Measurements from ENCODE around the gene GAD1.

The GAD1 gene

DNA sequence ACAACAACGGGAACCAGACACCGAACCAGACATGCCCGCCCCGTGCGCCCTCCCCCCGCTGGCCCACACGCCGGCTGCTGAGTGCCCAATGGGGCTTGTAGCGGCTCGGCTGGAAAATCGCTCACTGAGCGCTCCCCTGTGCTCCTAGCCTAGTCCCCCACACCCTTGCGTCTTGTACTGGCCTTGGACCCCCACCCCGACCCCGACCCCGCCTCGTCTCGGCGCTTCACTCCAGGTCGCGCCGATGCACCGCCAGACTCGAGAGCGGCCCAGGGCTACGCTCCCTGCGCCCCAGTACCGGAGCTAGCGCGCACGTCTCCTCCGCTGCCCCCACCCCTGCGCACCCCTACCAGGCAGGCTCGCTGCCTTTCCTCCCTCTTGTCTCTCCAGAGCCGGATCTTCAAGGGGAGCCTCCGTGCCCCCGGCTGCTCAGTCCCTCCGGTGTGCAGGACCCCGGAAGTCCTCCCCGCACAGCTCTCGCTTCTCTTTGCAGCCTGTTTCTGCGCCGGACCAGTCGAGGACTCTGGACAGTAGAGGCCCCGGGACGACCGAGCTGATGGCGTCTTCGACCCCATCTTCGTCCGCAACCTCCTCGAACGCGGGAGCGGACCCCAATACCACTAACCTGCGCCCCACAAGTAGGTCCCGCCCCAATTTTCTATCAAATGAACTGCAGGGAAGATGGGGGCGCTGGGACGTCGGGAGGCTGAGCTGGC is 1.5 kb downstream of the GAD1 start:
- no peak for DNase-seq

DNA sequence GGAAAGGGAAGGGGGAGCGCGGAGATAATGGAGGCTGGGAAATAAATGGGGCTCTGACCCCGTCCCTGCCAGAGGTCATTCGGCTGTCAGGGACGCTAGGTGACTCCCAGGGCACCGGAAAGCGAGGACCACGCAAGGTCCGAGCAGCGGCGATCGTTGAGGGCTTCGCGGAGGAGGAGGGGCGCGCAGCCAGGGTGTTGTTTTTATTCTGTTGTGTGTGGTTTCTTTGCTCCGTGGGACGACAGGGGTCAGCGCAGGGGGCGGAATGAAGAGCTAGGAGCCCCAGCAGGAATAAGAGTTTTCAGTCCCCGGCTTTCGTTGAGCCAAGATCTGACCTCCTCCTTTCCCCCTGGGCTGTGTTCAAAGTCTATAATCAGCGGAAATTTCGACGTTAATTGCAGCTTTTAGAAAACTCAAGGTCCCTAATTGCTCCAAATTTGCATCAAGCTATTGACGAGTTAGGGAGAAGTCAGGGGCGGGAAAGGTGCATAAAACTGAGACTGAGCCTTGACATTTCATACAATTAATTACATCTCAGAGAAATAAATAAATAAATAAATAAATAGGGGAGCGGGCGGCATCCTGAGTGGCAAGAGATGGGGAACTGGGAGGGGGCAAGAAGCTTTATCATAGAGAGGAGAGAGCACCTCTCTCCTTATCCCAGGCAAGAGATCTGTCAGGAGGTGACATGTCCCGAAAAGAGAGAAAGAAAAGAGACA is 2.2 kb downstream of the GAD1 start:
- DNase-seq = no peak

DNA sequence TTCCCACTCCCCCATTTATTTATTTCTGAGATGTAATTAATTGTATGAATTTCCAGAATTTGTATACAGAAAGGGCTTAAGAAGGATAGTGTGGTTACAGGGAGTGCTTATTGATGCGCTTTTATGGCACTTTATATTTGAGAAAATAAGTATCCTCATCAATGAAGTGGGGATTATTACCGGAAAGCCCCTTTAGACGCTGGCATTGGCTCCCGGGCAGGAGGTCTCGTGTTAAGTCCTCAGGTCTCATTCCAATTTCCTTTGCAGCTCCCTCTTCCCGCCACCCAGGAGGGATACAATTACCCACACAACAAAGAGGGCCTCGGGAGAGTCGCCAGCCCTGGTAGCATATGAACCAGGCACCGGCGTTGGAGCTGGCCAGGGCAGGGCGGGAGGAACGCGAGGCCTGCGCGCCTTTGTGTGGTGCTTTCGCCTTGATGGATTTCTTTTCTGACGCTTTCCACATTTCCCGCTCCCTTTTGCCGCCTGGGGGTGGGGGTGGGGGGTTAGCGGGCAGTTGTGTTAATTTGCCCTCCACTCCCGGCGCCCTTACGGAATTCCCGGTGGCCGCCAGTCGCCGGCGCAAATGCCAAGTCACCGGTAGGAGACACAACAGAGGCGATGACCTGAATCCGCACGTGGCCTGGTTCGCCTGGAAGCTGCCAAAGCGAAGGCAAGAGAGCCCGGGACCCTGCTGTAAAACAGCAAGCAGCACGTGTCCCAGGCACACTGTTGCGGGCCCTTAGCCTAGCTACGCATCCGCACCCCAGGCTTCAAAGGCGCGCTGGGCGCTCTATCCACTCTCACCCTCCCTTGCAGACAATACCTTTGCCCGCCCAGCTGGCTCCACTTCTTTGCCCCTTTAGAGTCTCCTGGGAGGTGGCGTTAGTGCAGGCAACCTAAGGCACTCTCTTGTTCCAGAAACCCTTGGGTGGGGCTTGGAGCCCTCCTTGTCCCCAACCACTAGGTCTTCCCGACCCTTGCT is 3.3 kb downstream of the GAD1 start:
- DNase-seq = no peak

DNA sequence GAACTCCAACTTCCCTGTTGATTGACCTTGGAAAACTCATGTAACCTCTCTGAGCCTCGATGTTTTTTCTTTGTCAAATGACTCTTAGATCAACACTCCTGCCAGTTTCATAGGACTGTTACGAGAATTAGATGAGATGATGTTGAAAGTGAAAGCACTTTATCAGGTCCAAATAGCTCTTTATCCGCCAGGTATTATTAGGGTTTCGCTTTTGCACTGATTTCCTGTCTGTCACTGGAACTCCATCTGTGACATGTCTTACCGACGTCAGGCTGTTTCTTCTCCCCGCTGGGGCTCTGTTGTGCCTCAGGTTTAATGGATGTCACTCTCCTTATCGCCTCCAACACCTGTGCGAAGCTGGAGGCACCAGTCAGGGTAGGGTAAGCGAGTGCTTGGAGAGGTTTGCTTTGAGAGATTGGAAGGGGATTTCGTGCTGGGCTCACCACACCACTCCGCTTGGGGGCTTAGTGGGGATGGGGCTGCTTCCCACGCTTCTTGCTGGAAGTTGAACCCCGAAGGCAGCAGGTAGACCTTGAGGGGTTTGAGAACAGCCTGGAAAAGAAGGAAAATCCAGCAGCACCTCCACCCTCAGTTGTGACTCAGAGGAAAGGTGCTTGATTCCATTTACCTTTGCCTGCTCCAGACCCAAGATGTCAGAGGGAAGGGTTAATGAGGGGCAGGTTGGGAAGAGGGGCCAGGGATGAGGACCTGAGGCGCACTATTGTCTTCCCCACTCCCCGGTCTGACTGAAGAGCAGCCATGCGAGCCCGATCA is 4.3 kb downstream of the GAD1 start:
- no peak for DNase-seq

DNA sequence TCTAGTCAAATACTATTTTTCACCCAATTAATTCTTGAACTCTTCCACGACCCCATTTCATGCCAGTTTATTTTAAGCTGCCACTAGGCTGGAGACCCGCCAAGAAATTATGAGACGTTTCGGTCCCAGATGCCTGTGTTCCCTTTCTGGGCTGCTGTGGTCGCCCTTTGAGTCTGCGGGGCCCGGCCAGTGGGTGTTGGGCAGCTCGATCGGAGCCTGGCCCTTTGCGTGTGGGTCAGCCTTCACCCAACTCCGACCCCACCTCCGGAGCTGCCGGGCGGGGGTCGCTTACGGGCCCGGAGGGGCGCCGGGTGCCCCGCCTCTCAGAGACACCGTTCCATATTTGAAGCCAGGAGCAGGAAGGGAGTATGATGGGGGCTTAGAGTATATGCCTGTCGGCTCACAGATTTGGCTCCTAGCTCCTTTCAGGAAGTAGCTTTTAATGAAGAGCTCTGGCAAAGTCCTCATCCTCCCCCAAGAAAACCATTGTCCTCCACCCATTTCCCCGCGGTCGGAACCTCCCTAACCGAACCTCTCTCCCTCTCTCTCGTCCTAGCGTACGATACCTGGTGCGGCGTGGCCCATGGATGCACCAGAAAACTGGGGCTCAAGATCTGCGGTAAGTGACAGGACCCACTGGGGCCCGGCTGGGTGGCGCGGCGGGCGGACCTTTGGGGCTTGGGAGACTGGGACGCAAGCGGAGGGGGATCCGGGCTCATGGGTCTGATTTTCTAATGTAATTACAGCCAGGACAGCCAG is 5.0 kb downstream of the GAD1 start:
- no peak for DNase-seq

DNA sequence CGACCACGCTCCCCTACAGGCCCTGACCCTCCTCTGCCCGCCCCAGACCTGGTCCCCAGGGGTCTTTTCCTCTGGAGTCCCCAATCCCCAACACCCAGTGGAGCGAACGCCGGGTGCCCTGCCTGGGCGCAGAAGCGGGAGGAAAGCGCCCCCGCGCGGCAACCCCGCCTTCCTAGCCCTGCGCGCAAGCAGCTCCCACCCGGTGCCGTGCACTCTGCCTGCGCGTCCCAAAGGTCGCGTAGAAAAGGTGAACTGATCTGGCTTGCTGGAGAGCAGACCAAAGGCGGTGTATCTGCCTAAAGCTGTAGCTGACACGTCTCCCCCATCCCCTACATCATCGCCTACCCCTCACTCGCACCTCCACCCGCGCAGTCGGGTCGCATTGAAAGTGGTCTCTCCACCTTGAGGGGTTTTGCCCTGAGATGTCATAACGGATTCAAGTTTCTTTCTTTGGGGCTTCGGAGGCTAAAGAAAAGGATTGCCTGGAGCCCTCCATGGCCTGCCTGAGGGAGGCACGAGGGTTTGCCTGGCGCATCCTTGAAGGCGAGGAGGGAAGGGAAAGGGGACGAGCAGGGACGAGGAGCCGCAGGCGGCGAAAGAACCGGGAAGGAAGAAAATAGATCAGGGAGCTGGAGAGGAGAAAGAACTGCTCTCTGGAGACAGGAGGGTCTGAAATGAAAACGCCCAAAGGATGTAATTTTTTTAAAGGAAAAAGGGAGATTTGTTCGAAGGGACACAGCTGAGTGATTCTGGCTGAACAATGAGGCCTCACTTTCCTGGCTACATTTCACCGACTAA is 5.8 kb downstream of the GAD1 start:
- DNase-seq = no peak

DNA sequence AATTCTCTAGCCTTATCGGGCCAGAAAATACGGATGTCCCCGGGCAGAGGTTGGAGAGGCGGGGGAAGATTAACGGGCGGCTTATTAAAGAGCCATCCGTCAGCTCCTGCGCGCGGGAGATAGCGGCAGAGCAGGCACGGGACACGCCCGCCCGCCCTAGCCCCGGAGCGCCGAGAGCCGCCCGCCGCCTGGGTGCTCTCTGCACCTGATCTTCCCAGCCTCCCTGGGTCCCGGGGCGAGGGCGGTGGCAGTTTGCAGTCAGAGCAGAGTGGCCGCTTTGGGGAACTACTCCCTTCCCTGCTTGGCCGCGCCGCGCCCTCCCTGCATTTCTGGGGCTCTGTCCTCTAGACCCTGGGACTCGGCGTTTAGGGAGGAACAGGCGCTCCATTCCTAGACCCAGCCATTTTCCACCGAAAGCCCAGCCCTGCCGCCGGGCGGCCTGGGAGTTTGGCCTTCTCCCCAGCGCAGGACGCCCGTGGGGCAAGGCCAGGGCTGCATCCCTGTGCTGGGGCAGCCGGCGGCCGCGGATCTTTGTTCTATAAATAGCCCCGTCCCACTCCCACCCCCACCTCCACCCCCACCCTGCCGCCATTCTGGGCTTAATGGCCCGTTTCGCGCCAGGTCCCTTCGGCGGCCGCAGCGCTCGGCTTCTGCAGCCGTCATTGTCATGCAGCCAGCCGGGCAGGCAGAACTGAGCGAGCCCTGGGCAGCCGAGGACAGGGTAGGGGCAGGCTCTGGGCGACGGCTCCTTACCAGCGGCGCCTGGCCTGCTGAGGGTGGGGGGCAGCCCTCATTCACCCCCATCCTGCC is 6.6 kb downstream of the GAD1 start:
- no peak for DNase-seq

DNA sequence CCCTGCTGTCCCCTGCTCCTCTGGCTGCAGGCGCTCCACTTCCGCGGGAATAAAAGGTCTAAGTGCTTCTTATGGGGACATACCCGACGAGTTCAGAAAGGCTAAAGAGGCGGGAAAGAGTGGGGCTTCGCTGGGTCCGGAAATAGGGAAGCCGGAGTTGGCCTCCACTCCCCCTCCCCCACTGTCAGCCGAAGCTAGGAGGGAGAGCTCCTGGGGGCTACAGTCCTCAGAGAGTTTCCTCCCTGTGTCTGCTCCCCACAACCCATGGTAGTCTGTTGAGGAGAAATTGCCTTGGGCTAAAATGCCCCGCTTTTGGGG is 7.2 kb downstream of the GAD1 start:
- no peak for DNase-seq

DNA sequence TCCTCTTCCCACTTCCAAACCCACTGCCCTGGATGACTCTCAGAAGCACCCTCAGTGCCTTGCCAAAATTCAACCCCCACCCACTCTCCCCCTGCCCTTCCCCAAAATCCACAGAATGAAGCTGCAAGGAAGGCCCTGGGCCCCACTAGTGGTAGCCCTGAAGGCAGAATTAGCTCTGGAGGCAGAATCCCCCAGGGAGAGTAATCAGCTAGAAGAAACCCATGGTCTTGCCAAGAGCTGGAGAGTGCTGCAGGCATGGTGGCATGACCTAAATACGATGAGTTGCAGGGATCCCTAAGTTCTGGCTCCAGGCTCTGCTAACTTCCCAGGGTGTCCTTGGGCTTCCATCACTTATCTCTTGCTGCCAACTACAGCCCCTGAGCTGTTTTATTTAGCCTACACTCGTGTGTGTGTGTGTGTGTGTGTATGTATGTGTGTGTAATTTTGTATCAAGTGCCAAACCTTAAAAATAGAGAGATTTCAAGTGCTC is 7.9 kb downstream of the GAD1 start:
- DNase-seq = no peak

DNA sequence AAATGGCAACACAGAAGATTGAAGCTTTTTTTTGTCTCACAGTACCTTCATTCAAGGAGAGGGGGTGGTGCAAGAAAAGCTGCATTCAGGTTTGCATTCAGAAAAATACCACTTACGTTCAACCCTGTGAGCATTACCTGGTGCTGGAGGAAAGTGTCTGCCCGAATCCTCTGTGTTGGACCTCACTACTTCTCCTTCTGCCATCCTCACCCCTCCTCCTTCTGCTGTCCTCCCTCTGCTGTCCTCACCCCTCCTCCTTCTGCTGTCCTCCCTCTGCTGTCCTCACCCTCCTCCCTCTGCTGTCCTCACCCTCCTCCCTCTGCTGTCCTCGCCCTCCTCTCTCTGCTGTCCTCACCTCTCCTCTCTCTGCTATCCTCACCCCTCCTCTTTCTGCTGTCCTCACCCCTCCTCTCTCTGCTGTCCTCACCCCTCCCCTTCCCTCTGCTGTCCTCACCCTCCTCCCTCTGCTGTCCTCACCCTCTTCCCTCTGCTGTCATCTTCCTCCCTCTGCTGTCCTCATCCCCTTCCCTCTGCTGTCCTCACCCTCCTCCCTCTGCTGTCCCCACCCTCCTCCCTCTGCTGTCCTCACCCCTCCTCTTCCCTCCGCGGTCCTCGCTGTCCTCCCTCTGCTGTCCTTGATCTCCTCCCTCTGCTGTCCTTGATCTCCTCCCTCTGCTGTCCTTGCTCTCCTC is 11.3 kb downstream of the GAD1 start:
- DNase-seq = no peak

DNA sequence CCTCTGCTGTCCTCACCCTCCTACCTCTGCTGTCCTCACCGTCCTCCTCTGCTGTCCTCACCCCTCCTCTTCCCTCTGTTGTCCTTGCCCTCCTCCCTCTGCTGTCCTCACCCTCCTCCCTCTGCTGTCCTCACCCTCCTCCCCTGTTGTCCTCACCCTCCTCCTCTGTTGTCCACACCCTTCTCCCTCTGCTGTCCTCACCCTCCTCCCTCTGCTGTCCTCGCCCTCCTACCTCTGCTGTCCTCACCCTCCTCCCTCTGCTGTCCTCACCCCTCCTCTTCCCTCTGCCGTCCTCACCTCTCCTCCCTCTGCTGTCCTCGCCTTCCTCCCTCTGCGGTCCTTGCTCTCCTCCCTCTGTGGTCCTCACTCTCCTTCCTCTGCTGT is 11.8 kb downstream of the GAD1 start:
- no peak for DNase-seq

DNA sequence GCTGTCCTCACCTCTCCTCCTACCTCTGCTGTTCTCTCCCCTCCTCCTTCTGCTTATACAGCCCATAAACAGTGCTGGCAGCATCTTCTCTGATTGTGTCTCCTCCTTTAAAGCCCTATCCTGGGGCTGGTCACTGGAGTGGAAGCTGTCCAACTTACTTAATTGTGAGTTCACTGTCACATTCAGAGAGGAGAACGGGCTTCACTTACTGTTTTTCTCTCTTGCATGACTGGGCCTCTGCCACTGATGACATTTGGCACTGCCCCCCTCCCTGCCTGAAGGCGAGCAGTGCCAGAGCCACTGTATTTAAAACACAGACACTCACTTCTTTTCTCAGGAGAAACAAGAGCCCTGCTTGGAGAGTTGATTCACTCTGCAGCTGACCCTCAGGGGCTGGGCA is 12.3 kb downstream of the GAD1 start:
- DNase-seq = no peak

DNA sequence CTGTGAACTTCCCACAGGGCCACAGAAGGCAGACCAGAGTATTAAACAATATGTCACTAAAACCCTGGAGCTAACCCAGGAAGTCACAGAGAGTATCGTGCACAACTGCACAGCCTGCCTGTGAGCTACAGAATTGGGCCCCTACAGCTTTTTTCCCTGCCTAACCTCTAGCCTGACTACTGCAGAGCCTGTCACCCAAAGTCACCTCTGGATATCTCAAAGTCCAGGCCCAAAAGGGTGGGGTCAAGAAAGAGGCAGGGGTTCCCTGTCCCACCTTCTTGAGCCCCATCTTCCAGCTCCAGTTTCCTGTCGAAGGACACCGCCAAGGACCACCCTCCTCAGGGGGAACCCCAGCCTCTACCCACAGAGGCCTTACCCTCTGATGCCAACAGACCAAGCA is 13.5 kb downstream of the GAD1 start:
- DNase-seq = no peak

DNA sequence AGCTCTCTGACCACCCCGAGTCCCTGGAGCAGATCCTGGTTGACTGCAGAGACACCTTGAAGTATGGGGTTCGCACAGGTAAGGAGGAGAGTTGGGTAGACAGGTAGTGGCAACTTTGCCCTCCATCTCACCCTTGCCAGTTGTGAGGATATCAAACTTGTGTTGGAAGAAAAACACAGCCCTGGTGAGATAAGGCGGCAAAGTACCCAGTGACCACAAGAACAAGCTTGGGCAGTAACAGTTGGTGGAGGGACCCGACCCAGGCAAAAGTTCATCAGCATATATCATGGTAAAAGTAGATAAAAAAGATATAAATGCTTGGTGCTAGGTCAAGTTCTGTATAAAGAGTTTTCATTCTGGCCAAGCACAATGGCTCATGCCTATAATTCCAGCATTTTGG is 14.4 kb downstream of the GAD1 start:
- no peak for DNase-seq

DNA sequence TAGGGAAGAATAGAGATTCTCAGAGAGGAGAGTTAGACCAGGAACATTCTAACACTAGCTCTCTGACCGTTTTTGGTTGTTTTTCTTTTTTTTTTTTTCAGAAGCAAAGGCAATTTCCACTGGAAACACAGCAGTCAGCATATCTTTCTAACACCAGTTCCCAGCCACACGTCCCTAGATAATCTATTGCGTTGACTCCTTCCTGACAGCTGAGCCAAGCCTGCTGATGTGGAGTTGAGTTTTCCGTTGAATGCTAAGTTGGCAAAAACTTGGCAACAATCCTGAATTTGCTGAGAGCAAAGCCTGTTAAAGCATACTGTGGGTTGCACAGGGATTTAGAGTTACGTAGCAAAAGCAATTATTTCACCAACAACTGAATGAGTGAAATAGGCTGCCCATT is 19.3 kb downstream of the GAD1 start:
- no peak for DNase-seq

DNA sequence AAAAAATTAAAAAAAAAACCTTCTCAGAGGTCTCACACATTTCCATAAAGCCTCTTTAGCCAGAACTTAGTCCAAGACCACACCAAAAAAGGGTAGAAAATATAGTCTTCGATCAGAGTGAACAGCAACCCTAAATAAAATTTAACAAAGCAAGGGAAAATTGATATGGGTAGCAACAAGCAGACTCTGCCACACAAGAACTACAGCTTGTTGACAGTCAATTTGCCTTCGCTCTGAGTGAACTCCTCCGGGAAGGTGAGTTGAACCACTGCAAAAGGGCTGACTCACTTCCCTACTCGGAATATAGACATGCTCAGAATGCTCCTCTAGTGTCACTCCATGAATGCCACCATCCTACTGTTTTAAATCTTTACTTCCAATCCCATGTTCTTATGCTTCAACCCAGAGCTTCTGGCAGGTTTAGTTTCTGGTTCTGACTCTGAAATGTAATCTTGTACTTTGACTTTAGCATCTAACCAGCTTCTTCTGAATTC is 24.1 kb downstream of the GAD1 start:
- DNase-seq = no peak

DNA sequence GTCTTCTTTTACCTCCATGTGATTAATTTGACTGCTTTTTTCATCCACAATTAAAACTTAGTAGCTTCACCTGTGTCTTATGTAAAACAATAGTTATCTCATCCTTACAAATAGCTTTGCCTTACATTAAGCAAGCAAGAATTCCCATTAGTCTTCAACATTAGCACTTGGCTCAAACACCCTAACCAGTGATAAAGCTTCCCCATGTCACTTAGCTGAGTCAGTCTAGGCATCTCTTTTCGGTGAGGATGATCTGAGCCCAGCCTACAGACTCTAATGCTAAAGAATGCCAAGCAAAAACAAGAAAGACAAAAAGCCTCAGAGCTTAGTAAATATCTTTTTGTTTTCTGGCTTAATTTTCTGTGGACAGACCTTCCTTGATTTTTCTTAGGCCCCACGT is 26.1 kb downstream of the GAD1 start:
- no peak for DNase-seq

DNA sequence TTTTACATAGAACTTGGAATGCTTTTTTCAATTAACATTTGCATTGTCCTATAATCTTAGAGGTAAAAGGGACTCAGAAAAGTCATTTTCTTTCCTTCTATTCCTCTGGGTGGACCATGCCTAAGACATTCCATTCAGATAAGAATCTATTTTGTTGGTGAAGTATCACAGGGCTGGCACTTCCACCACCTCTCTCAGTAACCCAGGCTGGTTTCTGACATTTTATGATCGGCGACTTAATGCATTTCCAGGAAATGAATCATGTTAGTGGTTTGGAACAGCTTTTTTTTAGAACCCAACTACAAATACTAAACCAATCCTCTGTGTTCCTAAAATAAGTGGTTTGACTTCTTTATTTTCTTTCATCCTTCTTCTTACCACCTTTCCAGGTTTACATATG is 27.0 kb downstream of the GAD1 start:
- DNase-seq = no peak

DNA sequence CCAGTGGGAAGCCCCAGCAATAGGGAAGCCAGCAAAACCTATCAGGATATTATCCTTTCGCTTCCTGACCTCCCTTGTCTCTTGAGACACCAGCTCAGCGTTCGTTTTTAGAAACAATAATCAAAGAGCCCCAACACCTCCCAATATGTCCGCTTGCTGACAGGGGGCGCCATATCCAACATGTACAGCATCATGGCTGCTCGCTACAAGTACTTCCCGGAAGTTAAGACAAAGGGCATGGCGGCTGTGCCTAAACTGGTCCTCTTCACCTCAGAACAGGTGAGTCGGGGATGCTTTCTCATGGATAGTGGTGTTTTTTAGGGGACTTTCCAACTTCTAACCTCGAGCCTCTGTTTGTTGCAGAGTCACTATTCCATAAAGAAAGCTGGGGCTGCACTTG is 28.7 kb downstream of the GAD1 start:
- DNase-seq = no peak

All from femur (tissue), 1 donor.